ENCODE measurements around the gene CDC6.
A peak's percentile ranks its signal among the peaks of the same experiment; 100 is the strongest.

CDC6 gene

GRCh38 chr17:40352237-40352778 is 64.6 kb downstream of the CDC6 start:
- DNase-seq (ENCODE audit: low spot score), result no peak

- peak; percentile 80 for DNase-seq (ENCODE audit: low spot score)
Observed at GRCh38 chr17:40352779-40353394, 65.2 kb downstream of the CDC6 start.
